ENCODE measurements around the gene LCN10.
A peak's percentile ranks its signal among the peaks of the same experiment; 100 is the strongest.
"Not testable (repeated sequence)": the region's sequence is repeated elsewhere in the genome, so short reads cannot be mapped to it uniquely, and the experiment has no call there.

Gene LCN10

DNA sequence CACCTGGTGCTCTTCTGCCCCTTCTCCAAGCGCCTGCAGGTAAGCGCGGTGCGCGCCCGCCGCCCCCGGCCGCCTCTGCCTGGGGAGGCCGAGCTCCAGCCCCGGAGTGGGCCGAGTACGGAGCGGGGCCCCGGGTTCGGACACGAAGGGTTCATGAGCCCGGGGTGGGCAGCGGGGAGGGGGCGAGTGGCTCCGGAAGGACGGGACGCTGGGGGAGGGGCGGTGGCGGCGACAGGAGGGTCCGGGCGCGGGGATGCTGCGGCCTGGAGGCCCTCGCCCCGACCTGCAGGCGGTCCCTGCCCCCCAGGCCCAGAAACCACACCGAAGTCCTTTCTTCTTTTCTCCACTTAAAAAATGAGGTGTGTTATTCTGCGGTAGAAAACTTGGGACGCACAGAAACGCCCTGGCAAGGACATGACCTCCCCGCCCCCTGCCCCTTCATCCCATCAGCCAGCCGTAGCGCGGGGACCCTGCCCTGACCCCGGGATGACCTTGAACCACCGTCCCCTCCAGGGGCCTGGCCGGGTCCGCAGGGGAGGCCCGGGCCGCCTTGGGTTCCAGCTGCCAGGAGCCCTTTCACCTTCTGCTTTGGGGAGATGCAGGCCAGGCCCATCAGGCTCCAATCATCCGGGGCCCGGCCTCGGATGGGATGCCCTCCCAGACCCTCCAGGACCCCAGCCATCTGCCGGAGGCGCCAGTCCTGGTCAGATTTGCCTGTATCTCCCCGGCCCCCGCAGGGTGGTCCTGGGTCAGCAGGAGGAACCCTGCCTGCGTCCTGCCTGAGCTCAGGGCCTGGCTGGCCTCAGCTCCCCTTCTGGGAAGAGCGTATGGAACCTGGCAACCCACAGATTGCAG is 29.8 kb downstream of the LCN10 start:
- no peaks in the 10 kb centered on the region for H3K36me3 ChIP-seq (ENCODE audit: insufficient read depth, low read length)
- H3F3A ChIP-seq (ENCODE audit: insufficient read depth, low read length): no peaks in the 10 kb centered on the region
- H4K20me1 ChIP-seq (ENCODE audit: insufficient read depth, low read length): no peaks in the 10 kb centered on the region
- H3K27ac ChIP-seq (ENCODE audit: low read depth, low read length, poor library complexity, severe bottlenecking): no peak overlapping the region
- peaks cover 10% of the 10 kb centered on the region; the same call in 1 of the 2 replicates for H3K27me3 ChIP-seq (ENCODE audit: insufficient read depth, low read length)
- H3K9ac ChIP-seq (ENCODE audit: low read length): peak overlapping the region; percentile 19; the same call in 1 of the 2 replicates
- no peak overlapping the region for H2AFZ ChIP-seq (ENCODE audit: low read length)
- H3K79me2 ChIP-seq (ENCODE audit: insufficient read depth, low read length): no peaks in the 10 kb centered on the region
- H3K9me2 ChIP-seq (ENCODE audit: low read depth, low read length): no peaks in the 10 kb centered on the region
- TF ChIP-seq, protein P1, sequence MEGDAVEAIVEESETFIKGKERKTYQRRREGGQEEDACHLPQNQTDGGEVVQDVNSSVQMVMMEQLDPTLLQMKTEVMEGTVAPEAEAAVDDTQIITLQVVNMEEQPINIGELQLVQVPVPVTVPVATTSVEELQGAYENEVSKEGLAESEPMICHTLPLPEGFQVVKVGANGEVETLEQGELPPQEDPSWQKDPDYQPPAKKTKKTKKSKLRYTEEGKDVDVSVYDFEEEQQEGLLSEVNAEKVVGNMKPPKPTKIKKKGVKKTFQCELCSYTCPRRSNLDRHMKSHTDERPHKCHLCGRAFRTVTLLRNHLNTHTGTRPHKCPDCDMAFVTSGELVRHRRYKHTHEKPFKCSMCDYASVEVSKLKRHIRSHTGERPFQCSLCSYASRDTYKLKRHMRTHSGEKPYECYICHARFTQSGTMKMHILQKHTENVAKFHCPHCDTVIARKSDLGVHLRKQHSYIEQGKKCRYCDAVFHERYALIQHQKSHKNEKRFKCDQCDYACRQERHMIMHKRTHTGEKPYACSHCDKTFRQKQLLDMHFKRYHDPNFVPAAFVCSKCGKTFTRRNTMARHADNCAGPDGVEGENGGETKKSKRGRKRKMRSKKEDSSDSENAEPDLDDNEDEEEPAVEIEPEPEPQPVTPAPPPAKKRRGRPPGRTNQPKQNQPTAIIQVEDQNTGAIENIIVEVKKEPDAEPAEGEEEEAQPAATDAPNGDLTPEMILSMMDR (IDR thresholded peaks at IDR 0.05; ENCODE audit: low read length): no peak
- TF ChIP-seq EZH2 (IDR thresholded peaks at IDR 0.05; ENCODE audit: borderline replicate concordance, low read length): no peak
- no peaks in the 10 kb centered on the region for H3K4me1 ChIP-seq (ENCODE audit: insufficient read depth, low read length, severe bottlenecking)
- H3K4me2 ChIP-seq (ENCODE audit: low read length): peak overlapping the region; percentile 48
- H3K9me3 ChIP-seq (ENCODE audit: low read length): no peaks in the 10 kb centered on the region
- H3K4me3 ChIP-seq (ENCODE audit: low read depth, low read length, poor library complexity, severe bottlenecking): peak overlapping the region; percentile 48

DNA sequence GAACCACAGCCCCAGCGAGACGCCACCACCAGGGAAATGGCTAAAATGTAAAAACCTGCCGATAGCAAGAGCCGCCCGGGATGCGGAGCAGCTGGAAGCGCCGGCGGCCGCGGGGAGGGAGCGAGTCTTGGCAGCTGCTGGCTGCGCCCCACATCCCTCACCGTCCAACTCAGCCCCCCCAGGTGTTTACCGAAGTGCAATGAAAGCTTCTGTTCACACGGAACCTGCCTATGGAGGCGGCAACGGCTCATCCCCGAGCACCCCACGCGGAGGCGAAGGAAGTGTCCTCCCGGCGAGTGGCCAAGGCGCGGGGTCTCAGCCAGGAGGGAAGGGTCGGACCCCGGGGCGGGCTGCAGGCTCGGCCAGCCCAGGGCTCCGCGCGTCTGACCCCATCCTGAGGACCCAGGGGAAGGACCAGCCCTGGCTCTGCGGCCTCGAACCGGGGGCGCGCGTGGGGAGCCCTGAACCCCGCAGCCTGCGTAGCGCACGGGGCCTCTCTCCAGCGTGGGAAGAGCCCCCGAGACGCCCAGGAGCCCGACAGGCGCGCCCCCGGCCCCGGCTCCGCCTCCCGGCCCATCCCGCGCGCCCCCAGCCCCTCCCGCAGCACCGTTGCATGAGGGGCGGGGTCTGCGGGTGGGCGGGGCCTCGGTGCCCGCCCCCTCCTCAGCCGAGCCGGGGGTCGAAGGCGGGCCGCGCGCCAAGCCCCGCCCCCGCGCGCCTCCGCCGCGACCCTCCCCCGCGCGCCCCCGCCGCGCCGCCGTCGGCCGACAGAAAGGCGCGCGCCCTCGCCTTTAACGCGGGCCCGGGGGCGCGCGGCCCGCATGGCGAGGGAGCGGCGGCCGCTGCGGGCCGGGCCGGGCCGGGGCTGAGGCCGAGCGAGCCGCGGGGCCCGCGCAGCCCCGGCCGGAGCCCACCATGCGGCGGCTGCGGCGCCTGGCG is 30.7 kb downstream of the LCN10 start, which contains the start of gene DIPK1B:
Gene DIPK1B (plus strand): TSS at position 822 of the 939 bp plus-strand sequence. CDS start 94 bp downstream, at position 916.
- H4K20me1 ChIP-seq (ENCODE audit: insufficient read depth, low read length): no peaks in the 10 kb centered on the region
- peak within 1 kb of the TSS; percentile 48 for H3K4me2 ChIP-seq (ENCODE audit: low read length)
- H3K4me1 ChIP-seq (ENCODE audit: insufficient read depth, low read length, severe bottlenecking): no peaks in the 10 kb centered on the region
- H3K9me2 ChIP-seq (ENCODE audit: low read depth, low read length): no peaks in the 10 kb centered on the region
- no peaks in the 10 kb centered on the region for H3K79me2 ChIP-seq (ENCODE audit: insufficient read depth, low read length)
- H2AFZ ChIP-seq (ENCODE audit: low read length): no peak within 1 kb of the TSS
- peaks cover 10% of the 10 kb centered on the region; the same call in 1 of the 2 replicates for H3K27me3 ChIP-seq (ENCODE audit: insufficient read depth, low read length)
- peak within 1 kb of the TSS; percentile 48 for H3K4me3 ChIP-seq (ENCODE audit: low read depth, low read length, poor library complexity, severe bottlenecking)
- no peaks in the 10 kb centered on the region for H3F3A ChIP-seq (ENCODE audit: insufficient read depth, low read length)
- TF ChIP-seq, protein P1 (IDR thresholded peaks at IDR 0.05; ENCODE audit: low read length): no peak
- no peak for TF ChIP-seq EZH2 (IDR thresholded peaks at IDR 0.05; ENCODE audit: borderline replicate concordance, low read length)
- peak within 1 kb of the TSS; percentile 19; the same call in 1 of the 2 replicates for H3K9ac ChIP-seq (ENCODE audit: low read length)
- H3K9me3 ChIP-seq (ENCODE audit: low read length): no peaks in the 10 kb centered on the region
- H3K36me3 ChIP-seq (ENCODE audit: insufficient read depth, low read length): no peaks in the 10 kb centered on the region
- H3K27ac ChIP-seq (ENCODE audit: low read depth, low read length, poor library complexity, severe bottlenecking): no peak within 1 kb of the TSS

DNA sequence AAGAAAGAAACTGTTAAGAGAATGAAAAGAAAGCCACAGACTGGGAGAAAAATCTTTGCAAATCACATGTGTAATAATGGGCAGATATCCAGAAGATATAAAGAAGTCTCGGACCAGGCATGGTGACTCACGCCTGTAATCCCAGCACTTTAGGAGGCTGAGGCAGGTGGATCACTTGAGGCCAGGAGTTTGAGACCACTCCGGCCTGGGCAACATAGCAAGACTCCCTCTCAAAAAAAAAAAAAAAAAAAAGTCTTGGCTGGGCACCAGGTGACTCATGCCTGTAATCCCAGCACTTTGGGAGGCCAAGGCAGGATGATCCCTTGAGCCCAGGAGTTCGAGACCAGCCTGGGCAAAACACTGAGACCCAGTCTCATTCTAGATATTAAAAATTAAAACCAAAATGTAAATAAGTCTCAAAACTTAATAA is 31.5 kb downstream of the LCN10 start:
- not testable (repeated sequence) for H3K36me3 ChIP-seq (ENCODE audit: insufficient read depth, low read length); H3K27ac ChIP-seq (ENCODE audit: low read depth, low read length, poor library complexity, severe bottlenecking); H3K9me2 ChIP-seq (ENCODE audit: low read depth, low read length); H3K79me2 ChIP-seq (ENCODE audit: insufficient read depth, low read length); H2AFZ ChIP-seq (ENCODE audit: low read length); H3K4me2 ChIP-seq (ENCODE audit: low read length); H4K20me1 ChIP-seq (ENCODE audit: insufficient read depth, low read length); H3K9ac ChIP-seq (ENCODE audit: low read length); H3K9me3 ChIP-seq (ENCODE audit: low read length); H3K4me1 ChIP-seq (ENCODE audit: insufficient read depth, low read length, severe bottlenecking); H3F3A ChIP-seq (ENCODE audit: insufficient read depth, low read length); H3K4me3 ChIP-seq (ENCODE audit: low read depth, low read length, poor library complexity, severe bottlenecking)
- H3K27me3 ChIP-seq (ENCODE audit: insufficient read depth, low read length): peaks cover 10% of the 10 kb centered on the region; the same call in 1 of the 2 replicates
